Measurements from ENCODE around the gene KRTAP10-1.

DNA sequence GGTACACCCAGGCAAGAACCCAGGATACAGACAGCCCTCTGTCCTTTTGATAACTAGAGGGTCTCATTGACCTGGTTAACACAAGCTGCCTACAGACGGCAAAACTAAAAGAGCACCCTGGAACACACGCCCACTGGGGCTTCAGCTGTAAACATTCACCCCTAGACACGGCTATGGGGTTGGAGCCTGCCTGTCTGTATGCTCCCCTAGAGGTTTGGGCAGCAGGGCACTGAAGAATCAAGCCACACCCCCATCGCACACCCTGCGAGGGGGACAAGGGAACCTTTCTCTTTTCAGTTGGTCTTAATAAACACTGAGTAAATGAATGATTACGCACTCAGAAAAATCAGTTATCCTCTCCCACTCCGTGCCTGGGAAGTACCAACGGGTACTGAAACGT, 49.2 kb downstream of the KRTAP10-1 start:
- TF ChIP-seq, protein P1, sequence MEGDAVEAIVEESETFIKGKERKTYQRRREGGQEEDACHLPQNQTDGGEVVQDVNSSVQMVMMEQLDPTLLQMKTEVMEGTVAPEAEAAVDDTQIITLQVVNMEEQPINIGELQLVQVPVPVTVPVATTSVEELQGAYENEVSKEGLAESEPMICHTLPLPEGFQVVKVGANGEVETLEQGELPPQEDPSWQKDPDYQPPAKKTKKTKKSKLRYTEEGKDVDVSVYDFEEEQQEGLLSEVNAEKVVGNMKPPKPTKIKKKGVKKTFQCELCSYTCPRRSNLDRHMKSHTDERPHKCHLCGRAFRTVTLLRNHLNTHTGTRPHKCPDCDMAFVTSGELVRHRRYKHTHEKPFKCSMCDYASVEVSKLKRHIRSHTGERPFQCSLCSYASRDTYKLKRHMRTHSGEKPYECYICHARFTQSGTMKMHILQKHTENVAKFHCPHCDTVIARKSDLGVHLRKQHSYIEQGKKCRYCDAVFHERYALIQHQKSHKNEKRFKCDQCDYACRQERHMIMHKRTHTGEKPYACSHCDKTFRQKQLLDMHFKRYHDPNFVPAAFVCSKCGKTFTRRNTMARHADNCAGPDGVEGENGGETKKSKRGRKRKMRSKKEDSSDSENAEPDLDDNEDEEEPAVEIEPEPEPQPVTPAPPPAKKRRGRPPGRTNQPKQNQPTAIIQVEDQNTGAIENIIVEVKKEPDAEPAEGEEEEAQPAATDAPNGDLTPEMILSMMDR (IDR thresholded peaks at IDR 0.05) = no peak
- no peak for TF ChIP-seq POLR2AphosphoS5 (IDR thresholded peaks at IDR 0.05)
